IMR-90 (cell line): ENCODE results near the gene CEP152. TPM values are rescaled to one million over a fixed set of nuclear protein-coding genes. Genes with fewer than 3 reads are reported as not detected.
A peak's percentile ranks its signal among the peaks of the same experiment; 100 is the strongest.

Experiments
- ATAC-seq: fragments of 200-7000 bp; cut with Tn5 transposase; 2 replicates; pipeline ENCODE4 v1.9.1; 2020; ENCODE audit warnings: low read depth, mild to moderate bottlenecking, moderate library complexity
- BruUV-seq: library from RNA; stranded (reverse); fragments of 400-500 nt; replicated peaks from 2 replicates; lab custom pipeline; 2021; lab: Mats Ljungman, UMichigan
- CTCF ChIA-PET: fragments of 300-600 bp; formaldehyde crosslinking; extraction: SDS; loops from one replicate; lab custom pipeline; 2021; ENCODE audit warnings: antibody characterized with exemption; lab: Yijun Ruan, JAX
- POLR2A ChIA-PET: fragments of 300-600 bp; sonication (Branson Sonifier 250); formaldehyde crosslinking; loops from one replicate; lab custom pipeline; 2022; ENCODE audit warnings: antibody characterized with exemption; ENCODE audit not compliant: unreplicated experiment; lab: Charles Lee
- DNase-seq: peaks from one replicate; pipeline ENCODE4 v3.0.0; 2013
- H2AFZ ChIP-seq: replicated peaks from 2 replicates; pipeline ENCODE3; 2013; ENCODE audit warnings: low read length, mild to moderate bottlenecking; ENCODE audit not compliant: poor library complexity
- H2AK5ac ChIP-seq: 2 replicates; pipeline ENCODE4 v1.6.1; 2013; ENCODE audit warnings: low read depth, low read length, inconsistent platforms
- H2AK9ac ChIP-seq: replicated peaks from 2 replicates; pipeline ENCODE3; 2013; ENCODE audit warnings: mild to moderate bottlenecking, low read depth, low read length, moderate library complexity; ENCODE audit not compliant: poor library complexity
- H2BK120ac ChIP-seq: 2 replicates; pipeline ENCODE4 v1.6.1; 2013; ENCODE audit warnings: low read depth, low read length, inconsistent platforms
- H2BK15ac ChIP-seq: 3 replicates; pipeline ENCODE4 v1.6.1; 2013; ENCODE audit warnings: low read depth, low read length, inconsistent platforms
- H2BK20ac ChIP-seq: 2 replicates; pipeline ENCODE4 v1.6.1; 2013; ENCODE audit warnings: low read depth, mild to moderate bottlenecking, inconsistent platforms, low read length, moderate library complexity
- H2BK5ac ChIP-seq: 2 replicates; pipeline ENCODE4 v1.6.1; 2013; ENCODE audit warnings: mild to moderate bottlenecking, low read depth, low read length, inconsistent platforms; ENCODE audit not compliant: poor library complexity, severe bottlenecking
- H3K14ac ChIP-seq: replicated peaks from 2 replicates; pipeline ENCODE4 v1.6.1; 2013; ENCODE audit warnings: low read depth, low read length, inconsistent platforms
- H3K18ac ChIP-seq: 2 replicates; pipeline ENCODE4 v1.6.1; 2013; ENCODE audit warnings: low read depth, low read length, control low read depth
- H3K23ac ChIP-seq: 2 replicates; pipeline ENCODE4 v1.6.1; 2013; ENCODE audit warnings: low read depth, low read length, inconsistent platforms
- H3K27ac ChIP-seq: 2 replicates; pipeline ENCODE4 v1.5.1; 2013; ENCODE audit warnings: mild to moderate bottlenecking, control low read depth, low read length; ENCODE audit not compliant: insufficient read depth
- H3K27me3 ChIP-seq: 2 replicates; pipeline ENCODE4 v1.6.1; 2013; ENCODE audit warnings: low read length; ENCODE audit not compliant: control insufficient read depth, insufficient read depth
- H3K36me3 ChIP-seq: 2 replicates; pipeline ENCODE4 v1.6.1; 2013; ENCODE audit warnings: low read length, mixed read lengths; ENCODE audit not compliant: control insufficient read depth, insufficient read depth
- H3K4ac ChIP-seq: 2 replicates; pipeline ENCODE4 v1.6.1; 2013; ENCODE audit warnings: low read depth, low read length, inconsistent platforms
- H3K4me1 ChIP-seq: 2 replicates; pipeline ENCODE4 v1.6.1; 2013; ENCODE audit warnings: low read length, mixed read lengths; ENCODE audit not compliant: control insufficient read depth, insufficient read depth
- H3K4me2 ChIP-seq: 2 replicates; pipeline ENCODE4 v1.6.1; 2013; ENCODE audit warnings: low read depth, mild to moderate bottlenecking, control low read depth, low read length, moderate library complexity
- H3K4me3 ChIP-seq: 2 replicates; pipeline ENCODE4 v1.5.1; 2013; ENCODE audit warnings: low read depth, mild to moderate bottlenecking, control low read depth, low read length, moderate library complexity; ENCODE audit not compliant: insufficient read depth
- H3K56ac ChIP-seq: 2 replicates; pipeline ENCODE4 v1.6.1; 2013; ENCODE audit warnings: low read length, inconsistent platforms; ENCODE audit not compliant: insufficient read depth; ENCODE audit errors: extremely low read depth
- H3K79me1 ChIP-seq, 2 experiments: 2 replicates each; pipeline ENCODE4 v1.6.1; 2013; ENCODE audit warnings: low read length in 2 of 2, inconsistent platforms in 1 of 2, low read depth in 1 of 2
- H3K9ac ChIP-seq: 2 replicates; pipeline ENCODE4 v1.6.1; 2013; ENCODE audit warnings: low read depth, low read length, control low read depth
- H3K9me1 ChIP-seq: 2 replicates; pipeline ENCODE4 v1.6.1; 2013; ENCODE audit warnings: low read length, inconsistent platforms; ENCODE audit not compliant: insufficient read depth
- H3K9me3 ChIP-seq: 2 replicates; pipeline ENCODE4 v1.6.1; 2013; ENCODE audit warnings: low read length; ENCODE audit not compliant: control insufficient read depth, insufficient read depth
- H4K20me1 ChIP-seq: 2 replicates; pipeline ENCODE4 v1.6.1; 2013; ENCODE audit warnings: low read length, inconsistent platforms; ENCODE audit not compliant: insufficient read depth
- H4K5ac ChIP-seq: 2 replicates; pipeline ENCODE4 v1.6.1; 2013; ENCODE audit warnings: mild to moderate bottlenecking, low read depth, low read length, control low read depth
- H4K8ac ChIP-seq, 2 experiments: 2 replicates each; pipeline ENCODE4 v1.6.1; 2013; ENCODE audit warnings: low read depth in 2 of 2, low read length in 2 of 2, control low read depth in 1 of 2, inconsistent platforms in 1 of 2
- H4K91ac ChIP-seq: 2 replicates; pipeline ENCODE4 v1.6.1; 2013; ENCODE audit warnings: low read depth, low read length, inconsistent platforms; ENCODE audit not compliant: insufficient read depth
- RFX5 ChIP-seq: IDR thresholded peaks from 2 replicates; pipeline ENCODE4 v1.8.0; 2012; ENCODE audit warnings: low read depth, mild to moderate bottlenecking, low read length, moderate library complexity
- WGBS, 2 experiments: methylation state at CpG; one replicate each; pipeline versions ENCODE4 v1.1.5 to v1.1.7; 2013; ENCODE audit warnings: missing lambda C conversion rate in 2 of 2; ENCODE audit not compliant: insufficient read length in 1 of 2; ENCODE audit errors: extremely low coverage in 2 of 2; 5-methylcytosine and 5-hydroxymethylcytosine counted together
- dilution Hi-C: fragments of 300-500 bp; cut with HindIII; formaldehyde crosslinking; loops from one replicate; pipeline ENCODE4 v1.14.3; 2018; ENCODE audit warnings: low sequenced_read_pairs; ENCODE audit not compliant: unreplicated experiment
- in situ Hi-C: fragments of 300-500 bp; cut with MboI; formaldehyde crosslinking; loops from 3 replicates; pipeline ENCODE4 v1.14.3; 2019; ENCODE audit warnings: low sequenced_read_pairs, inconsistent platforms, mixed read lengths
- intact Hi-C: fragments of 100-400 bp; cut with micrococcal nuclease; formaldehyde crosslinking; loops from 2 replicates; pipeline ENCODE4 v1.10.0; 2022
- polyA plus RNA-seq, 3 experiments: library from polyadenylated mRNA; depleted of rRNA; stranded (reverse); fragments of >200 nt; gene quantifications; 2 replicates each; pipeline ENCODE4 v1.2.3, GENCODE V29; 2012; ENCODE audit warnings: low replicate concordance in 1 of 3
- total RNA-seq: library from RNA; depleted of rRNA; stranded (reverse); fragments of >200 nt; gene quantifications from 2 replicates; pipeline ENCODE4 v1.2.3, GENCODE V29; 2012

The CEP152 gene
- total and polyA plus RNA-seq, 2 of the 4 experiments (the other 2 are of a cell fraction) = 2.1 to 7.3 TPM

DNA sequence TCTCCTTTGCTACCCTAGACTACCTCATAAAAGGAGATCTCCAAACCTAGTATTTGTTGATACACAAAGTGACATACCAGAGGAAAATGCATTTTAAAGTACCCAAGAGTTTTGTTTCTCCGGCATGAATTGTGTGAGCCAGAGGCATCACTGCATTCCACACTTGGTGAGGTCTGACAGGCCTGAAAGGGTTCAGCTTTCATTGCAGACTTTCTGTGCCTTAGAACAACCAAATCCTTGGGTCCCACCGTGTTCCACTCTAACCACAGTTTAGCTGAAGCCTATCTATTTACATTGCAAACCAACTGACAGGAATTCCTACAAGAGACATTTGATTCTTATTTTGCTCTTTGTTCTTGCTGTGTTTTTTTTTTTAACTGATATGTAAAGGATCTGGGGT lies 46.1 kb upstream of the CEP152 start:
- peak overlapping the region; percentile 38 for H2AFZ ChIP-seq
- H3K23ac ChIP-seq = no peak overlapping the region; the same call in 1 of the 2 replicates
- no peak for TF ChIP-seq RFX5
- DNase-seq (peak; percentile 69), ATAC-seq (peak; percentile 68)
- ChIA-PET POLR2A (interaction anchor here (0.5 kb wide), 1 partner anchor 1289 kb away, joined by 7 read pairs; no protein-coding TSS in a partner anchor), CTCF (interaction anchor here (0.7 to 0.8 kb wide), 2 partner anchors 10 to 119 kb away, joined by 3 to 4 read pairs; no protein-coding TSS in a partner anchor)
- no peaks in the 10 kb centered on the region for H4K20me1 ChIP-seq
- 0 out of 2 replicates have a peak overlapping the region, but pooled peaks have one; percentile 30 for H3K14ac ChIP-seq
- peaks cover 0 to 10% of the 10 kb centered on the region in 2 experiments; a peak in 2 of 4 replicates for H3K79me1 ChIP-seq
- H4K91ac ChIP-seq = no peak overlapping the region
- H3K9me3 ChIP-seq = no peaks in the 10 kb centered on the region
- no peak overlapping the region for H2BK15ac ChIP-seq
- intact Hi-C loops (loop anchor here (1.0 to 2.0 kb wide), 3 partner anchors 140 to 499 kb away; partner anchors contain the start of gene FBN1), dilution Hi-C loops (no loop called here), in situ Hi-C loops (loop anchor here (25.0 kb wide), 1 partner anchor 555 kb away; the partner anchor contains the start of gene FGF7)
- no peak overlapping the region for H4K5ac ChIP-seq
- H3K36me3 ChIP-seq = no peaks in the 10 kb centered on the region
- peaks cover 5% of the 10 kb centered on the region; the same call in 1 of the 2 replicates for H3K9me1 ChIP-seq
- H3K4me3 ChIP-seq = no peak overlapping the region
- no peak overlapping the region for H3K56ac ChIP-seq
- BruUV-seq = no TSS peak
- peak overlapping the region; percentile 22; the same call in 1 of the 2 replicates for H3K4ac ChIP-seq
- WGBS, 2 experiments = no CpG with 5 or more reads among the region's 2 CpGs
- H3K18ac ChIP-seq = no peak overlapping the region
- H2BK20ac ChIP-seq = no peak overlapping the region
- peak overlapping the region; percentile 24; the same call in 1 of the 2 replicates for H3K4me2 ChIP-seq
- no peak overlapping the region for H2AK5ac ChIP-seq
- no peak overlapping the region for H3K9ac ChIP-seq
- H3K27me3 ChIP-seq = no peaks in the 10 kb centered on the region
- H3K27ac ChIP-seq = no peak overlapping the region
- peak overlapping the region; percentile 17; the same call in 1 of the 2 replicates for H2BK120ac ChIP-seq
- H3K4me1 ChIP-seq = peaks cover 14% of the 10 kb centered on the region
- peak overlapping the region in 1 of 2 experiments; percentile 52; a peak in 1 of 4 replicates for H4K8ac ChIP-seq
- peak overlapping the region; percentile 44 for H2BK5ac ChIP-seq
- H2AK9ac ChIP-seq = no peak overlapping the region
